Measurements from ENCODE around the gene ODF2. TPM values are rescaled to one million over a fixed set of nuclear protein-coding genes. Genes with fewer than 3 reads are reported as not detected.
A peak's percentile ranks its signal among the peaks of the same experiment; 100 is the strongest.

The ODF2 gene
- total and polyA plus RNA-seq, 10 of the 15 experiments (the other 5 are each of a cell fraction or from before 2014, with no cell fraction given), result 8.7 to 65.1 (median 38.5) TPM

- Histone ChIP-seq H3K27ac (ENCODE audit: control insufficient read depth, insufficient read depth) (no peak overlapping the region), H3K4me3 (peak overlapping the region; percentile 93), H3K36me3 (ENCODE audit: control insufficient read depth in 2 of 2, insufficient read depth in 2 of 2, low read length in 1 of 2) (no peaks in the 10 kb centered on the region), H3K79me2 (ENCODE audit: control insufficient read depth, insufficient read depth, low read length) (no peaks in the 10 kb centered on the region), H3K27me3 (replicated peaks in 1 of 2; ENCODE audit: control insufficient read depth in 2 of 2, insufficient read depth in 2 of 2, low read length in 1 of 2) (peaks cover 7 to 11% of the 10 kb centered on the region in 2 experiments), H3K9me3 (replicated peaks; ENCODE audit: control insufficient read depth, insufficient read depth, low read length) (no peaks in the 10 kb centered on the region), H3K4me1 (ENCODE audit: control insufficient read depth, insufficient read depth, low read length) (peaks cover 10% of the 10 kb centered on the region), H3K4me2 (ENCODE audit: control insufficient read depth, insufficient read depth) (peak overlapping the region; percentile 98), H3K9ac (ENCODE audit: control insufficient read depth, insufficient read depth, low read length) (peak overlapping the region; percentile 22; the same call in 1 of the 2 replicates), H4K20me1 (ENCODE audit: control insufficient read depth, insufficient read depth) (no peaks in the 10 kb centered on the region; the same call in 1 of the 2 replicates), H2AFZ (ENCODE audit: control insufficient read depth, low read depth, low read length) (peak overlapping the region; percentile 92)
- WGBS (ENCODE audit: insufficient coverage, insufficient replicate concordance, low lambda C conversion rate, missing lambda C conversion rate), result 3% methylated on average over 53 of the region's 59 CpGs
- intact Hi-C loops (cut with micrococcal nuclease; ENCODE audit: unreplicated experiment), result no loop called here
- in situ Hi-C loops (cut with MboI), result no loop called here
- POLR2A ChIA-PET, result interaction anchor here (0.5 to 2.6 kb wide), 13 partner anchors 10 to 1044 kb away, joined by 3 to 9 read pairs (median 4); partner anchors contain the start of genes GLE1, SPTAN1 and URM1
- FAIRE-seq, result no peak
- no peak for DNase-seq (ENCODE audit: low read depth, low spot score)
- CTCF ChIA-PET, result interaction anchor here (0.6 to 3.5 kb wide), 32 partner anchors 9 to 528 kb away, joined by 3 to 26 read pairs (median 4); partner anchors contain the start of genes ENDOG, ODF2 and URM1
- RAD21 ChIA-PET (ENCODE audit: unreplicated experiment), result interaction anchor here (1.0 to 2.8 kb wide), 7 partner anchors 10 to 295 kb away, joined by 3 to 11 read pairs (median 5); partner anchors contain the start of gene URM1
- BruUV-seq (replicated peaks), result no TSS peak
- SMC1A ChIA-PET (ENCODE audit: uncharacterized antibody, unreplicated experiment), result interaction anchor here (0.9 to 1.5 kb wide), 4 partner anchors 49 to 131 kb away, joined by 3 to 4 read pairs (median 4); partner anchors contain the start of gene URM1
- peak; percentile 93 for ATAC-seq
- TF ChIP-seq ZNF217 (IDR thresholded peaks at IDR 0.05) (peak; percentile 55; the same call in 1 of the 2 replicates), MTA2 (IDR thresholded peaks at IDR 0.05; ENCODE audit: low read depth) (no peak), EGR1 (IDR thresholded peaks at IDR 0.05; ENCODE audit: borderline replicate concordance in 1 of 2, low read depth in 2 of 2, low read length in 2 of 2) (peak in 1 of 2 experiments; percentile 82; a peak in 2 of 3 replicates), SREBF1 (IDR thresholded peaks at IDR 0.05; ENCODE audit: low read length) (no peak), ZZZ3 (IDR thresholded peaks at IDR 0.05; ENCODE audit: control insufficient read depth, insufficient read length, low read depth) (no peak), LARP7 (IDR thresholded peaks at IDR 0.05) (peak; percentile 82), RCOR1 (conservative IDR thresholded peaks at IDR 0.05; ENCODE audit: low read depth, low read length) (no peak), RUNX3 (IDR thresholded peaks at IDR 0.05; ENCODE audit: low read length) (no peak; the same call in 1 of the 2 replicates), RAD21 (IDR thresholded peaks at IDR 0.05; ENCODE audit: insufficient read depth, low read depth, low read length) (peak; percentile 29; the same call in 1 of the 2 replicates), CHD4 (IDR thresholded peaks at IDR 0.05) (0 out of 2 replicates have a peak, but pooled peaks have one; percentile 68), IRF4 (IDR thresholded peaks at IDR 0.05; ENCODE audit: low read depth, low read length) (no peak), ZNF24 (IDR thresholded peaks at IDR 0.05) (no peak), YY1 (IDR thresholded peaks at IDR 0.05; ENCODE audit: low read depth, low read length) (0 out of 2 replicates have a peak, but pooled peaks have one; percentile 49), SP1 (IDR thresholded peaks at IDR 0.05; ENCODE audit: low read depth, low read length) (no peak), RBBP5 (conservative IDR thresholded peaks at IDR 0.05) (no peak), SIN3A (IDR thresholded peaks at IDR 0.05; ENCODE audit: low read depth, low read length) (0 out of 2 replicates have a peak, but pooled peaks have one; percentile 17), TCF3 (IDR thresholded peaks at IDR 0.05; ENCODE audit: borderline replicate concordance, insufficient read depth, low read depth, low read length) (no peak), RELA (IDR thresholded peaks at IDR 0.05; ENCODE audit: borderline replicate concordance, partially characterized antibody) (peak; percentile 56), SMARCA5 (IDR thresholded peaks at IDR 0.05) (peak; percentile 92)
- TF ChIP-seq, protein P1, sequence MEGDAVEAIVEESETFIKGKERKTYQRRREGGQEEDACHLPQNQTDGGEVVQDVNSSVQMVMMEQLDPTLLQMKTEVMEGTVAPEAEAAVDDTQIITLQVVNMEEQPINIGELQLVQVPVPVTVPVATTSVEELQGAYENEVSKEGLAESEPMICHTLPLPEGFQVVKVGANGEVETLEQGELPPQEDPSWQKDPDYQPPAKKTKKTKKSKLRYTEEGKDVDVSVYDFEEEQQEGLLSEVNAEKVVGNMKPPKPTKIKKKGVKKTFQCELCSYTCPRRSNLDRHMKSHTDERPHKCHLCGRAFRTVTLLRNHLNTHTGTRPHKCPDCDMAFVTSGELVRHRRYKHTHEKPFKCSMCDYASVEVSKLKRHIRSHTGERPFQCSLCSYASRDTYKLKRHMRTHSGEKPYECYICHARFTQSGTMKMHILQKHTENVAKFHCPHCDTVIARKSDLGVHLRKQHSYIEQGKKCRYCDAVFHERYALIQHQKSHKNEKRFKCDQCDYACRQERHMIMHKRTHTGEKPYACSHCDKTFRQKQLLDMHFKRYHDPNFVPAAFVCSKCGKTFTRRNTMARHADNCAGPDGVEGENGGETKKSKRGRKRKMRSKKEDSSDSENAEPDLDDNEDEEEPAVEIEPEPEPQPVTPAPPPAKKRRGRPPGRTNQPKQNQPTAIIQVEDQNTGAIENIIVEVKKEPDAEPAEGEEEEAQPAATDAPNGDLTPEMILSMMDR (IDR thresholded peaks at IDR 0.05 in 2 of 3, conservative IDR thresholded peaks at IDR 0.05 in 1 of 3; ENCODE audit: control insufficient read depth in 2 of 3, extremely low read depth in 1 of 3, insufficient read depth in 1 of 3, low read depth in 3 of 3, low read length in 3 of 3), result peak; percentile 77 to 90 (median 84); a peak in 5 of 6 replicates
- TF ChIP-seq, protein P2, sequence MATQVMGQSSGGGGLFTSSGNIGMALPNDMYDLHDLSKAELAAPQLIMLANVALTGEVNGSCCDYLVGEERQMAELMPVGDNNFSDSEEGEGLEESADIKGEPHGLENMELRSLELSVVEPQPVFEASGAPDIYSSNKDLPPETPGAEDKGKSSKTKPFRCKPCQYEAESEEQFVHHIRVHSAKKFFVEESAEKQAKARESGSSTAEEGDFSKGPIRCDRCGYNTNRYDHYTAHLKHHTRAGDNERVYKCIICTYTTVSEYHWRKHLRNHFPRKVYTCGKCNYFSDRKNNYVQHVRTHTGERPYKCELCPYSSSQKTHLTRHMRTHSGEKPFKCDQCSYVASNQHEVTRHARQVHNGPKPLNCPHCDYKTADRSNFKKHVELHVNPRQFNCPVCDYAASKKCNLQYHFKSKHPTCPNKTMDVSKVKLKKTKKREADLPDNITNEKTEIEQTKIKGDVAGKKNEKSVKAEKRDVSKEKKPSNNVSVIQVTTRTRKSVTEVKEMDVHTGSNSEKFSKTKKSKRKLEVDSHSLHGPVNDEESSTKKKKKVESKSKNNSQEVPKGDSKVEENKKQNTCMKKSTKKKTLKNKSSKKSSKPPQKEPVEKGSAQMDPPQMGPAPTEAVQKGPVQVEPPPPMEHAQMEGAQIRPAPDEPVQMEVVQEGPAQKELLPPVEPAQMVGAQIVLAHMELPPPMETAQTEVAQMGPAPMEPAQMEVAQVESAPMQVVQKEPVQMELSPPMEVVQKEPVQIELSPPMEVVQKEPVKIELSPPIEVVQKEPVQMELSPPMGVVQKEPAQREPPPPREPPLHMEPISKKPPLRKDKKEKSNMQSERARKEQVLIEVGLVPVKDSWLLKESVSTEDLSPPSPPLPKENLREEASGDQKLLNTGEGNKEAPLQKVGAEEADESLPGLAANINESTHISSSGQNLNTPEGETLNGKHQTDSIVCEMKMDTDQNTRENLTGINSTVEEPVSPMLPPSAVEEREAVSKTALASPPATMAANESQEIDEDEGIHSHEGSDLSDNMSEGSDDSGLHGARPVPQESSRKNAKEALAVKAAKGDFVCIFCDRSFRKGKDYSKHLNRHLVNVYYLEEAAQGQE (IDR thresholded peaks at IDR 0.05; ENCODE audit: low read depth, low read length), result no peak
These were observed 35.7 kb upstream of the ODF2 start for GRCh38 chr9:128420060-128420650.
